NCI-H2171 (cell line): ENCODE measurements around the gene FRG2C.
"Not testable (repeated sequence)": the region's sequence is repeated elsewhere in the genome, so short reads cannot be mapped to it uniquely, and the experiment has no call there.

Experiments
- DNase-seq: peaks from one replicate; lab custom pipeline; 2025; lab: John Stamatoyannopoulos, UW

FRG2C gene

GRCh38 chr3:75669348-75670297 lies 5.5 kb downstream of the FRG2C start:
- not testable (repeated sequence) for DNase-seq

DNA sequence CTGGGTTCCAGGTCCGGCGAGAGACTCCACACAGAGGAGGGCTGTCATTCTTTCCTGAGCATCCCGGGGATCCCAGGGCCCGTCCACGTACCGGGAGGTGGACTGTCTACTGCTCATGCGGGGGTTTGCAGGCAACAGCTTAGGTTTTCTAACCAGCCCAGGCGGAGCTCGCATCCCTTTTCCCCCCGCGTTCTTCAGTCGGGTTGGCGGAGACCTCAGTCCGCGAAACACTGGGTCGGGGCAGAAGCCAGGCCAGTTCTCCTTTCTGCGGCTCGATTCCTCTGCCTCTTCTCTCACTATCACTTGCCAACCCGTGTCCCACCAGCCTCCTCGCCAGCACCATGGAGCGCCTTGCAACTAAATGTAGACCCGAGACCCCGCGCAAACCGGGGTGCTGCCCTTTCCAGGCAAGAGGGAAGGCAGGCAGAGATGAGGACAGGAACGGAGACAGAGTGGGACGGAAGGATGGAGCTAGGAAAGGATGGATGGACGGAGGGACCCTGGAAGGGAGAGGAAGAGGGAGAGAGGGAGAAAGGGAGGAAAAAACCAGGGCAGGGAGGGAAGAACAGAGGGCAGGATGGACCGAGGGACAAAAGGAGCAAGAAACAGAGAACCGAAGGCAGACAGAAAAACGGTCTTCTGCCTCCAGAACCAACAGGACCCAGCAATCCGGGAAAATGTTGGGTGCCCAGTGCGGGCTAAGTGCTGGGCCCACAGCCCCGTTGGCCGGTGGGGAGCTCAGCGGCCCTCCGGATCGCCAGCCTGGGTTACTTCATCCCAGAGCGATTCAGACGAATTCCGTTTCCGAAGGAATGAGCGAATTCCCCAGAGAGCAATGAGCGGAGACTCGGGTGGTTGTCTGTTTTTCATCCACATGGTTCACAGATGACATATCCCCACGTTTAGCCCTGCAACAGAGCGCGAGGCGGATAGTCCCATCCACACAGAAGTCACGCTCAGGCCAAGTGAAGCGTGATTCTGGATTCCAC lies 6.5 kb downstream of the FRG2C start:
- not testable (repeated sequence) for DNase-seq

DNA sequence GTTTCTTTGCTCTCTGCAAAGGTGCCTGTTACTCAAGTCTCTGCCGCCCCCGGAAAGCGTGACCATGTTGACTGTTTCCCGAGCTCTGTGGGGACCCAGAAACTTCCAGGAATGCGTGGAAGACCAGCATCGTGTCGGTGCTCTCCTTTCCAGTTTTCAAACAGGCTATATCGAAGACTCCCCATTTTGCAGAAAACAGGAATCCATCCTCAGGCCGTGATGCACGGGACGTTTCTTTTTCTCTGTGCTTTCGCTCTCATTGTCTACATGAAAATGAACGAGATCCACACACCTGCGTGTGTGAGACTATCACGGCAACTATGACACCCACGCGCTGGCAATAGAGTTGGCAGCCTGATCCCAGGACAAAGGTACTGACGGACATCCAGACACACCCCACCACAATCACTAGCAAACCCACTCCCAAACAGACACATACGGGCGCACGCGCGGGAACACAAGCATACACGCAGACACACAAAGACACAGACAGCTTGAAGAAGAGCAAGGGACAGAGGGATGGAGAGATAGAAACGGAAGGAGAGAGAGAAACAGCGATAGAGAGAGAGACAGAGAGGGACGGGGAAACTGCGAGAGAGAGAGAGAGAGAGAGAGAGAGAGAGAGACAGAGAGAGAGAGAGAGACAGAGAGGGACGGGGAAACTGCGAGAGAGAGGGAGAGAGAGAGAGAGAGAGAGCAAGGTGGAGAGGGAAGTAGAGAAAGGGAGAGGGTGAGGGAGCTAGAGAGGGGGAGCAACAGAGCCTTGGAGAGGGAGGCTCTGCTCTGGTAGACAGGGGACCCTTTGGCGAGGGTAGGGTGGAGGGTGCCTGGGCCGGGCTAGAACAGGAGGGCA lies 7.4 kb downstream of the FRG2C start:
- not testable (repeated sequence) for DNase-seq

GRCh38 chr3:75672140-75672775 lies 8.1 kb downstream of the FRG2C start:
- DNase-seq: not testable (repeated sequence)

DNA sequence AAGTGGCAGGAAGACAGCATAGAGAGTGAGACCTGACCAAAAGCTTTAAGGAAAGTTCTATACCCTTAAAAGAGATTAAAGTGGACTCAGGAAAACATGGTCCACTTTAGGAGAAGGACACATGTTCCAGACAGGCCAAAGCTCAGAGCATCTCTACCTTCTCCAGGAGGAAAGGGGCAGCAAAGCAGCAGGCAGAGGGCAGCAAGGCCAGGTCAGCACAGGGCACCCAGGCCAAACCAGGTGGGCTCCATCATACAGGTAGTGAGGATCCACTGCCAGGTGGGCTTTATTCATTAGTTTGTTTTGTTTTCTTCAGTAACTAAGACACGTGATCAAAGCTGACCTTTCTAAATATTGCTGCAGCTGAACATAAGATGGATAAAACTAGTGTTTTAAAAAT lies 19.8 kb downstream of the FRG2C start:
- DNase-seq: not testable (repeated sequence)

DNA sequence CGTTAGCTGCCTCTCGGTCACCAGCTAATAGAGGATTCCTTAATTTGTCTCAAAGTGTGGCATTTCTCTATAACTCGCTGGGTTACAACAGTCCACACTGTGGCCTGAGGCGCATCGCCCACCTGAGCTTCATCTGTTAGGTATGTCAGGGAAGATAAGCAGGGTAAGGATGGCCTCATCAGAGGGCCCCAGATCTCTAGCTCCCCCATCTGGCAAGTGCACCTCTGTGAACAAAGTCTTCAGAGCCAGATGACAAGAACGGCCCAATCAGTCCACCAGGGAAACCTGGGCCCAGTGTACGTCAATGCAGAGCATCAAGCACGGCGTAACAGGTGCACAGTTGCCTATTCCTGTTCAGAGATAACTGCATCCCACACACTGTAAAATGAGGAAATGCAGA lies 23.2 kb downstream of the FRG2C start:
- no peak for DNase-seq

- DNase-seq: no peak
These were observed 27.9 kb downstream of the FRG2C start for GRCh38 chr3:75692061-75692460.
